GM19239 (cell line): ENCODE measurements around the gene ERVMER34-1.

Source experiments
- DNase-seq: peaks from one replicate; pipeline ENCODE4 v3.0.0; 2011; ENCODE audit warnings: low spot score; ENCODE audit not compliant: insufficient read length
- FAIRE-seq: peaks from 2 replicates; lab custom pipeline; 2011; peaks lifted over from hg19 to GRCh38; lab: Jason Lieb, UNC

The ERVMER34-1 gene, protein sequence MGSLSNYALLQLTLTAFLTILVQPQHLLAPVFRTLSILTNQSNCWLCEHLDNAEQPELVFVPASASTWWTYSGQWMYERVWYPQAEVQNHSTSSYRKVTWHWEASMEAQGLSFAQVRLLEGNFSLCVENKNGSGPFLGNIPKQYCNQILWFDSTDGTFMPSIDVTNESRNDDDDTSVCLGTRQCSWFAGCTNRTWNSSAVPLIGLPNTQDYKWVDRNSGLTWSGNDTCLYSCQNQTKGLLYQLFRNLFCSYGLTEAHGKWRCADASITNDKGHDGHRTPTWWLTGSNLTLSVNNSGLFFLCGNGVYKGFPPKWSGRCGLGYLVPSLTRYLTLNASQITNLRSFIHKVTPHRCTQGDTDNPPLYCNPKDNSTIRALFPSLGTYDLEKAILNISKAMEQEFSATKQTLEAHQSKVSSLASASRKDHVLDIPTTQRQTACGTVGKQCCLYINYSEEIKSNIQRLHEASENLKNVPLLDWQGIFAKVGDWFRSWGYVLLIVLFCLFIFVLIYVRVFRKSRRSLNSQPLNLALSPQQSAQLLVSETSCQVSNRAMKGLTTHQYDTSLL

DNA sequence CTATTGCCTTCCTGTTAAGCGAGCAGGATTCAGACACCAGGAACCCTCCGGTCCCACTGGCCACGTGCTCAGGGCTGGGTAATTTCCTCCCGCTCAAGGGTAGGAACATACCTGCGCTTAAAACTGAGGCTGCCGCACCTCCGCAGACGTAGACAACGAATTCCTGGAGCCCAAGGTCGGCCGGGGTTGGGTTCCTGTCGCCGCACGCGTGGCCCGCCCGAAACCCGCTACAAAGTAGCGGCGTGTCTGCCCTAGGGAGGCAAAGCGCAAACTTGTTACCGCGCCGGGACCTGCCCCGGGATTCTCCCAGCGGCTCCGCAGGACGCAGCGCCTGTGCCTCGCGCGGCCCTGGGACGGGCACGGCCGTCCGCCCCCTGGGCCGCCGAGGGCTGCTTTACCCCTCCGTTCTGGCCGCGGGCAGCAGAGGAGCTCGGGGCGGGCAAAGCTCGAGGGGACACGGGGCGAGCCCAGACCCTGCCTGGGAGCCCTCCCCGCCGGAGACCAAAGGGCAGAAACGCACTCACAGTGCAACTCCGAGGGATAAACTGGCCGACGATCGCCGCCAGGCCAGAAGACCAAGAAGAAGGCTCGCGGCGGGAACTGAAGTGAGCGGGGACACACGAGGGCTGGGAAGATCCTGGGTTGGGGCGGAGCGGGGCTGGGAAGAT is at the start of gene ERVMER34-1:
ERVMER34-1 (minus strand) TSS at position 607 of the 668 bp plus-strand sequence. CDS start 5,905 bp downstream, outside the sequence.
- FAIRE-seq, result no peak
- DNase-seq, result no peak

DNA sequence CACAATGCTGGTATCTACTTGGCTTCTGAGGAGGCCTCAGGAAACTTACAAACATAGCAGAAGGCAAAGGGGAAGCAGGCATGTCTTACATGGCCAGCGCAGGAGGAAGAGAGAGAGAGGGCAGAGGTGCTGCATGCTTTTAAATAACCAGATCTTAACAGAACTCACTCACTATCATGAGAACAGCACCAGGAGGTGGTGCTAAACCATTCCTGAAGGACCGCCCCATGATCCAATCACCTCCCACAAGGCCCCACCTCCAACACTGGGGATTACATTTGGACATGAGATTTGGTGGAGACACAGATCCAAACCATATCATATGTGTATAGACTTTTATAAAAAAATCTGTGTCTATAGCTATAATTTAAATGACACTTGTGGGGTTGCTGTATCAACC is 48.6 kb upstream of the ERVMER34-1 start:
- DNase-seq (no peak), FAIRE-seq (no peak)

DNA sequence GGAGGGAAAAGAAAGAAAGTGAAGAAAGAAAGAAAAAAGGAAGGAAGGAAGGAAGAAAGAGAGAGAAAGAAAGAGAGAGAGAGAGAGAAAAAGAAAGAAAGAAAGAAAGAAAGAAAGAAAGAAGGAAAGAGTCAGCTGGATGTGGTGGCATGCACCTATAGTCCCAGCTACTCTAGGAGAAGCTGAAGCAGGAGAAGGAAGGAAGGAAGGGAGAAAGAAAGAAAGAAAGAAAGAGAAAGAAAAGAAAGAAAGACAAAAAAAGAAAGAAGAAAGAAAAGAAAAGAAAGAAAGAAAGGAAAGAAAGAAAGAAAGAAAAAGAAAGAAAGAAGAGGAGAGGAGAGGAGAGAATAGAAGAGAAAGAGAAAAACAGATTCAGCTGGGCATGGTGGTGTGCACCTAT is 44.3 kb upstream of the ERVMER34-1 start:
- FAIRE-seq, result no peak
- DNase-seq, result no peak

DNA sequence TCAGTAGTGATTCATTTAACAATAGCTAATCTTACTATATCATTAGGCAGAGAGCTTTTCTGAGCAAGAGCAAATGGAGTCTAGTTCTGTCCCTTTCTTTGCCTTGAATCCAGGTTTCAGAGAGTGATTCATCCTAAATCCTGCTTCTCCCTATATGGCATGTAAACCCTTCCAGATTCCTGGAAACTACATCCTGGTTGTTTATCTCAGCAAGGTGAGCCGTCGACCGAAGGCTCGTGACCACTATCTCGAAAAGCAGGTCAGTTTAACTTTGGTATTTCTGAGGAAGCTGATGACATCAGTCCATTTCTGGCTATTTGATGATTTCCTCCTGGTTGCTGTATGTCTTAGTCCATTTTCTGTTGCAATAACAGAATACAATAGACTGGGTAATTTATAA is 40.7 kb upstream of the ERVMER34-1 start:
- no peak for DNase-seq
- no peak for FAIRE-seq

DNA sequence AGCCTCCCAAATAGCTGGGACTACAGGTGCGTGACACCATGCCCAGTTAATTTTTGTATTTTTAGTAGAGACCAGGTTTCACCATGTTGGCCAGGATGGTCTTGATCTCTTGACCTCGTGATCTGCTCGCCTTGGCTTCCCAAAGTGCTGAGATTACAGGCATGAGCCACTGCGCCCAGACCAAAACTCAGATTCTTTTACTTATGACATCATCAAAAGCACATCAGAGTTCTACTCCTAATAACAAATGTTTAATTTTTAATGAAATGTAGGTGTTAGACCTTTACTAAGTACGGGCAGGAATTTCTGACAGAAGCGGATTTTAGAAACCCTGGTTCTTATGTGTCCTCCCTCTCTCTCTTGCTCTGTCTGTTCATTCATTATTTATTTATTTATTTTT is 38.5 kb upstream of the ERVMER34-1 start:
- no peak for FAIRE-seq
- DNase-seq, result no peak

DNA sequence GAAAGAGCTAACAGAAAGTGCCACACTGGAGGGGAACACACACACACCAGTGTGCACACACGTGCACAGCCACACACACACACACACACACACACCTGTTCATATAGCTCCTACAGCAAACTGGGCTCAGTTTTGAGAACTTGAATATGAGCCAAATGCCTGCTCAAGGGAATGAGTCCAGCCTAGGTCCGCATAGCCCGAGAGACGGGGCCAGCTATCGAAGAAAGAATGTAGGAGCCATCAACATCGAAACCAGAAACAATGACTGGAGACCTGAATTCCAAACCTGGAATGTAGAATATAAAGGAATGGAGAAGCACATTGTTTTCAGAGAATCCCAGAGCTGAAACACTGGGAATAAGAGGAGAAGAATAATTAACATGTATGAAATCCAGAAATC is 37.6 kb upstream of the ERVMER34-1 start:
- FAIRE-seq (no peak), DNase-seq (no peak)

DNA sequence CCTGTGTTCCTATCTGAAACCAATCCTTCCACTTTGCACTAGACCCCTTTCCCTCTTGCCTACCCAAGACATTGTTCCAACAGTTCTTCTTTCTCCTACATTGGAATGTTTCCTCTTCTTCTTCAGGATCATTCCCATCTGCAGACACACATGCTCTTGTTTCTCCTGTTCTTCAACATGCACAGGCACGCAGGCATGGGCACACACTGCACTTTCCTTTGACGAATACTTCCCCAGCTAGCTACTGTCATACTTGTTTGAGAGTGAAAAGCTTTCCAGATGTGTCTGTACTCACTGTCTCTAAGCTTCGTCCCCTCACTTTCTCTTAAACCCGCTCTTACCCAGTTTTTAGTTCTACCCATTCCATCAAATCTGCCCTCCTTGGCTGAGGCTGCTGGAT is 31.8 kb upstream of the ERVMER34-1 start:
- no peak for FAIRE-seq

DNA sequence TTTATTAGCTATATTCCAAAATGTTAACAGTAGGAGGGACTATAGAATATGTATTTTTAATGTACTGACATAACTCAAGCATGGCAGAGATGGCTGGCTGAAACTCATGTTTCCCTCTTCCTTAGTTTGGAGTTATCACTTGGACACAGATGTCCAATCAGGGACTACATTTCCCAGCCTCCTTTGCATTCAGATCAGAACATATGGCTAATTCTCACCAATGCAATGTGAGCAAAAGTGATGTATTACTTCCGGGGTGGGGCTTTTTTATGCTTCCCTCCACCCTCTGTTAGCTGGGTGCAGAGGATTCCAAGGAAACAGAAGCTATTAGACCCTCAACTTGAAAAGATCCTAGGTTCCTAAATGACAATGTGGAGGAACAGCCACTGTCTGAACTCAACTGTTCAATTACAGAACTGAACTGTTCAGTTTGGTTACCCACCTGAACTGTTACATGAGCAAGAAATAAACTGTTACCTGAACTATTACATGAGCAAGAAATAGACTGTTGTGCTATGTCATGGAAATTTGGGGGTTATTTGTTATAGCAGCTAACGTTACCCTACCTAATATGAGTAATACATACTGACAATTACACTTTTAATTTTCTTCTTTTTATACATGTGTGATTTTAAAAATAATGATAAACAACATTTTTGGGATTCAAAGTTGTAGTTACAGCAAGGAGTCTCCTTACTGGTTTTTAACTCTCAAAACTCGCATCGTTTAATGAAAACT is 29.6 kb upstream of the ERVMER34-1 start:
- FAIRE-seq, result no peak
- DNase-seq, result no peak

More for the DNA sequence above, 31.8 kb upstream of the ERVMER34-1 start:
- no peak for DNase-seq

DNA sequence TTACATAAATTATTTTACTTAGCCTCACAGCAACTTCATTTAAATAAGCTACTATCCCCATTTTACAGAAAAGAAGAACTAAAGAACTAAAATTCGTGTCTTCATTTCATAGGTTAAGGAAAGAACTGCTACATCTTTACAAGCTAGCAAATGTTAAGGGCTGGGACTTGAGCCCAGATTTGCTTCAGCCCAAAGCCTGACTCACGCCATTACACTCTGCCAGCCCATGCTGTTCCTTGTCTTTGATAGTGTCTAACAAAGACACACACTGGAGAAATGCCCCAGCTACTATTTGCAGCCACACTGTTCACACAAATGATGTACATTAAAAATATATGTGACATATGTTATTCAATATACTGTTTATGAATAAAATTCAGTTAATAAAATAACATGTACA is 29.0 kb upstream of the ERVMER34-1 start:
- DNase-seq (no peak), FAIRE-seq (no peak)

DNA sequence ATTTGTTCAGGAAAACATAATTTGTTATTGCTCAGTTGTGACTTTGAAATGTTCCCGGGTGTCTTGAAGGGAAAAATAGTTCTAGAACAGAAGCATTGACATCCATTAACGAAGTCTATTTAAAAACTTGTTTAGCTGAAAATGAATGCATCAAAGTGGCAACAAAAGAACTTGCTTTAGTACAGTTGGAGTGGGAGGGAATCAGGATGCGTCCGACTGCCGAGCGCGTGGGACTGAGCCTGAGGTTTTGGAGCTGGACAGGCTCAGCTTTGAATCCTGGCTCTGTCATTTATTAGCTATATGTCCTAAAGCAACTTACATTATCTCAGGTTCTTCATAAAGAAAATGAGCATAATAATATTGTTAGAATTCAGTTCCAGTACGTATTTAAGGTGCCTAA is 9.0 kb upstream of the ERVMER34-1 start:
- FAIRE-seq (no peak), DNase-seq (no peak)

DNA sequence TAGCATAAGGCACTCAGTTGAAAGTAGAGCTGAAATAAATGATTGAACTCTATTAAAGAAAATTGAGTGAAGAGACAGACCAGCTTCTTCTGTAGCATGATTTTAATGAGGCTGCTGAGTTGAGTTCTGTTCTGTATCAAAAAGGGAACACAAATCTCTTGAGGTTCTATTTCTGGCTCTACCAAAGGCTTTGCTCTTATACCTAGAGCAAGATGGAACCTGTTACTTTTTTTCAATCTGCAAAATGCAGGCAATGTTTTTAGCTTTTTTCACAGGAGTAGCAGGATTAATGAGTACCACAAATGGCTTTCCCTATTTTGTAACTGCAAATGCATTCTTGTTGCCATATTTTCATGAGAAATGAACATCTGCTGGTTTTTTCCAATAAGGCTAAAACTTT is 4.2 kb upstream of the ERVMER34-1 start:
- no peak for FAIRE-seq
- no peak for DNase-seq

DNA sequence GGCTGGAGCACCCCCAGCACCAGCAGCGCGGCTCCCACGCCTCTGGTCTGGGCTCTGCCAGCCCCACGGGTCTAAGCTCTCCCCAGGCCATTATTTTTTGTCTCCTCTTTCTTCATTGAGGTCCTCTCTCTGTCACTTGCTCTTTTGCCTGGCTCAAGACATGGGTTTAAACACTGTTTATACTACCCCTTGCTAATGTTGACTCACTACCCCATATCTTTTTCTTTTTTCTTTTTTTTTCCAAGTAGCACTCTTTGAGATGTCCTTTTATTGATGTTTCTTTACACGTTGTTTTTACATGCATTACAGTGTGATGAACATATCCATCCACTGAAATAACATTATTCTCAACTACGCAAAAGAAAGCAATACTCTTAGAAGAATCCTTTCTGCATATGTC is 1.7 kb upstream of the ERVMER34-1 start:
- no peak for FAIRE-seq
- DNase-seq, result no peak

DNA sequence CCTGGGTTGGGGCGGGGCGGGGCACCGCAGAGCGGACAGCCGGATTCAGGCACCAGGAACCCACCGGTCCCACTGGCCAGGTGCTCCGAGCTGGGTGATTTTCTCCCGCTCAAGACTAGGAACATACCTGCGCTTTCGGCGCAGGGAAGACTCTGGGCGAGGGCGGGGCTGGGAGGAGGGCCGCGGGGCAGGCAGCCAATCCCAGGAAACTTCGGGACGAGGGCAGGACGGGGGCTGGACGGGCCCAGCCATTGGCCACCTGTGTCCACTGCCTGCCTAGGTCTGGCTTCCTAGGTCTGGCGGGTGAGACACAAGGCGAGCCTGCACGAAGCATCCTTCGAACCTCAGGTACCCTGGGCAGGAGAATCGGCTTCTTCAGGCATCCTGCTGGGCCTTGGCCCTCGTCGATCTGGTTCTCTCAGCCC is 274 bp upstream of the ERVMER34-1 start:
- FAIRE-seq (no peak), DNase-seq (no peak)

DNA sequence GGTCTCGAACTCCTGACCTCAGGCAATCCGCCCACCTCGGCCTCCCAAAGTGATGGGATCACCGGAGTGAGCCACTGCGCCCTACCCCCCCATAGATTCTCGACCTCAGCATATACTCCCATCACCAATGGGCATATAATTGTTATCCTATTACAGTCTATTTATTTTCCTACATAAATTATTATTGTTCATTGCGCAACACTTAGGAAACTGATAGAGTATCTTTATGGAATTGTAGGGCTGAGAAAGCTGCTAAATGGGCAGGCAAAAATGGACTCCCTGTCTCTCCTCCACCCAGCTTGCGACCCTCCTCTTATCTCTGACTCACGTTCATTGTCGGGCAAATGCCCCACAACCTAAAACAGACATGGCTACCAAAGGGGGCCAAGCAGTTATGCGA is 1.0 kb downstream of the ERVMER34-1 start:
- FAIRE-seq, result no peak

DNA sequence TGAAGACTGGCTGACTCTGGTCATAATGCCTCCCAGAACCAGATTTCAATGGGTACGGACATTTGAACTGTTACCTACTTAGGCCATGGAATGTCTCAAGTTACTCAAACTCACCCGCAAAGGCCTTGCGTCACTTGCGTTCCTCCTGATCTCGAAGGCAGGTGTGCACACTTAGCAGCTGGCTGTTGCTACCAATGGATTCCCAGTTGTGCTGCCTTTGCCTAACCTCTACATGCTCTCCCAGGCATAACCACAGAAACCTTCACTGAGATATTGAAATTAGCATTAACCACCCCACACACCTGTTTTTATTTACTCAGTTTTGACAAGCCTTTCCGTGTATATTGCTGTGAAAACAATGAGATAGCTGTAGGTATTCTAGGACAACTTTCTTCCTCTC is 2.8 kb downstream of the ERVMER34-1 start:
- FAIRE-seq (no peak), DNase-seq (no peak)

More for the DNA sequence above, 1.0 kb downstream of the ERVMER34-1 start:
- DNase-seq, result no peak

DNA sequence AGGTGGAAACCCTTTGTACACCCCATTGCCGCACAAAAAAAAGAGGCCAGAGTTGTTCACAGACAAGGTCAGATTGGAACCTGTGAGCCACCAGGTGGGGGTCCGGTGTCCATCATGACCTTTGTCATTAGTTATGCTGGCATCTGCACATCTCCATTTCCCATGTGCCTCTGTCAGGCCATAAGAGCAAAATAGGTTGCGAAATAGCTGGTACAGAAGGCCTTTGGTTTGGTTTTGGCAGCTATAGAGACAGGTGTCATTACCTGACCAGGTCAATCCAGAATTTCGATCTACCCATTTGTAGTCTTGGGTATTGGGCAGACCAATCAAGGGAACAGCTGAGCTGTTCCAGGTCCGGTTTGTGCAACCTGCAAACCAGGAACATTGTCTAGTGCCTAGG is 6.6 kb downstream of the ERVMER34-1 start:
- FAIRE-seq (no peak), DNase-seq (no peak)

DNA sequence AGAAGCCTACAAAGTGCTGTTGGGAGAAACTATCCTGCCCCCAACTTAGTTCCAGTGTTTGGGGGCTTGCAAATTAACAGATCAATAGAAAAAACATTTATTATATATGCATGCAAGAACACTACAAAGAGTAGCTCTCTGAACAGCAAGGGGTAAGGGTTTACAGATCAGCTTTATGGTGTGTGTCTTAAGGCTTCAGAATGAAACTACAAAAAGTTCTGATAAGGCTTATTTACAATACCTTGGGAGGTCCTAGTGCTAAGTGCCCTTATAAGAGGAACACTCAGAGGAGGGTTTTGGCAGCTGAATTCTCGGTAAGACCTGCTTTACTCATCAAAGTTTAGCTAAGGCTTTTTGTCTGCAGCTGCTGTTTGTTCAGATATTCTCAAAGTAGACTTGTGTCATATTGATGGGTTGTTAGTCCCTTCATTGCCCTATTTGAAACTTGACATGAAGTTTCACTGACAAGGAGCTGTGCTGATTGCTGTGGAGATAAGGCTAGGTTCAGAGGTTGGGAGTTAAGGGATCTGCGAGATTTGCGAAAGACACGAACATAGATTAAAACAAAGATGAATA is 7.7 kb downstream of the ERVMER34-1 start:
- DNase-seq, result no peak
- FAIRE-seq, result no peak

DNA sequence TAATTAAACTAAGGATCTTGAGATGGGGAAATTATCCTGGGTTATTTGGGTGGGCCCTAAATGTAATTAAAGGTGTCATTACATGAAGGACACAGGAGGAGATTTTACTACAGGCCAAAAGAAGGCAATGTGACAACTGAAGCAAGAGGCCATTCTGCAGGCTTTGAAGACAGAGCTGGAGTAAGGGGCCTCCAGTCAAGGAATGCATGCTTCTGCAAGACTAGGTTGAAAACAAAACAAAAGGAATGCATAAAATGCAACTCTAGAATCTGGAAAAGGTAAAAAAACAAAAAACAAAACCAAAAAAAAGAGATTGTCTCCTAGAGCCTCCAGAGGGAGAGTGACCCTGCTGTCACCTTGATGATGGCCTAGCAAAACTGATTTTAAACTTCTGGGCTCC is 21.6 kb downstream of the ERVMER34-1 start:
- no peak for FAIRE-seq
- no peak for DNase-seq

DNA sequence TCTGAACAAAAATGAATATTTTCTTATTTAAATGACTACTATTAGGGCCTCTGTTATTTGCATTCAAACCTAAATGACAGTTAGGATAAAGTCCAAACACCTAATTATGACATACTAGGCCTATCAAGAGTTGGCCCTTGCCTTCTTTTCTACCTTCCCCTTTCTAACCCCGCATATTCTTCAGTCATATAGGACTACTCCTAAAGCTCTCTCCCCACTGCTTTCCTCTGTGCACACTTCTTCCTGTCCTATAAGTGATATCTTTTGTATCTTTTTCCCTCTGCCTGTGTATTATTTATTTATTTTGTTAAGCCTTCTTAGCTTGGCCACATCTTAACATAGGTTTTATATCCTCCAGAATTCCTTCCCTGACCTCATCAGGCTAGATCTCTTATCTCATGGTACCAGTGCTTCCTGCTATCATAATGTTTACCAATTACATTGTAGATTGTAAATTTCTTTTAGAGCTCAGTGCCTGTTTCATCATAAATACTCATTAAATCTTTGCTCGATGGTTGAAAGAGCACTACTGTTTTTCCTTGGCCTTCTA is 22.5 kb downstream of the ERVMER34-1 start:
- FAIRE-seq, result no peak
- no peak for DNase-seq
